T-helper 1 cell treated with Interleukin-12 subunit alpha and Interleukin-12 subunit beta and Interleukin-4 antibody, amounts not matched to agents 30 μg/mL and 1 μg/mL, for 36 hours (primary cell): ENCODE data around the gene CSTPP1.

Source experiments
- H3K27ac Mint-ChIP-seq: one replicate; pipeline ENCODE4 v1.8.0; 2021; ENCODE audit warnings: mild to moderate bottlenecking, mixed read lengths
- H3K27me3 Mint-ChIP-seq: one replicate; pipeline ENCODE4 v1.8.0; 2021; ENCODE audit warnings: low read depth, mixed read lengths
- H3K36me3 Mint-ChIP-seq: one replicate; pipeline ENCODE4 v1.8.0; 2021; ENCODE audit warnings: low read depth, mixed read lengths
- H3K4me1 Mint-ChIP-seq: one replicate; pipeline ENCODE4 v1.8.0; 2021; ENCODE audit warnings: low read depth, mixed read lengths
- H3K4me3 Mint-ChIP-seq: one replicate; pipeline ENCODE4 v1.8.0; 2021; ENCODE audit warnings: mild to moderate bottlenecking, moderate library complexity, mixed read lengths
- H3K9me3 Mint-ChIP-seq: one replicate; pipeline ENCODE4 v1.8.0; 2021; ENCODE audit warnings: mixed read lengths

CSTPP1 gene

GRCh38 chr11:47155879-47156278 lies 219.3 kb downstream of the CSTPP1 start:
- Mint-ChIP-seq H3K9me3 (no peaks in the 10 kb centered on the region), H3K27ac (no peak overlapping the region), H3K27me3 (no peaks in the 10 kb centered on the region), H3K36me3 (peaks cover 7% of the 10 kb centered on the region), H3K4me1 (peaks cover 21% of the 10 kb centered on the region), H3K4me3 (no peak overlapping the region)

- no peak overlapping the region for H3K27ac Mint-ChIP-seq
- H3K9me3 Mint-ChIP-seq, result no peaks in the 10 kb centered on the region
- H3K36me3 Mint-ChIP-seq, result peaks cover 7% of the 10 kb centered on the region
- H3K27me3 Mint-ChIP-seq, result no peaks in the 10 kb centered on the region
- H3K4me1 Mint-ChIP-seq, result peaks cover 21% of the 10 kb centered on the region
- no peak overlapping the region for H3K4me3 Mint-ChIP-seq
Measured at GRCh38 chr11:47156333-47156732, 219.8 kb downstream of the CSTPP1 start.

GRCh38 chr11:47156951-47157350 lies 220.4 kb downstream of the CSTPP1 start:
- H3K4me1 Mint-ChIP-seq, result peaks cover 21% of the 10 kb centered on the region

GRCh38 chr11:47157805-47158204 lies 221.2 kb downstream of the CSTPP1 start:
- no peak overlapping the region for H3K4me3 Mint-ChIP-seq

More at GRCh38 chr11:47156951-47157350, 220.4 kb downstream of the CSTPP1 start:
- Mint-ChIP-seq H3K4me3 (no peak overlapping the region), H3K27ac (no peak overlapping the region), H3K36me3 (peaks cover 7% of the 10 kb centered on the region), H3K9me3 (no peaks in the 10 kb centered on the region), H3K27me3 (no peaks in the 10 kb centered on the region)

GRCh38 chr11:47158242-47158641 lies 221.7 kb downstream of the CSTPP1 start:
- H3K36me3 Mint-ChIP-seq, result peaks cover 4% of the 10 kb centered on the region
- no peak overlapping the region for H3K27ac Mint-ChIP-seq
- peaks cover 17% of the 10 kb centered on the region for H3K4me1 Mint-ChIP-seq
- no peaks in the 10 kb centered on the region for H3K27me3 Mint-ChIP-seq
- no peaks in the 10 kb centered on the region for H3K9me3 Mint-ChIP-seq
- no peak overlapping the region for H3K4me3 Mint-ChIP-seq

More at GRCh38 chr11:47157805-47158204, 221.2 kb downstream of the CSTPP1 start:
- peaks cover 7% of the 10 kb centered on the region for H3K36me3 Mint-ChIP-seq
- no peaks in the 10 kb centered on the region for H3K9me3 Mint-ChIP-seq
- H3K4me1 Mint-ChIP-seq, result peaks cover 21% of the 10 kb centered on the region
- H3K27me3 Mint-ChIP-seq, result no peaks in the 10 kb centered on the region
- no peak overlapping the region for H3K27ac Mint-ChIP-seq

GRCh38 chr11:47160753-47161133 lies 224.2 kb downstream of the CSTPP1 start:
- peaks cover 2% of the 10 kb centered on the region for H3K4me1 Mint-ChIP-seq
- no peaks in the 10 kb centered on the region for H3K9me3 Mint-ChIP-seq
- no peak overlapping the region for H3K4me3 Mint-ChIP-seq
- no peaks in the 10 kb centered on the region for H3K27me3 Mint-ChIP-seq
- H3K27ac Mint-ChIP-seq, result no peak overlapping the region
- peaks cover 10% of the 10 kb centered on the region for H3K36me3 Mint-ChIP-seq

- Mint-ChIP-seq H3K4me3 (no peak overlapping the region), H3K36me3 (peaks cover 14% of the 10 kb centered on the region), H3K27ac (no peak overlapping the region), H3K27me3 (no peaks in the 10 kb centered on the region), H3K4me1 (no peaks in the 10 kb centered on the region), H3K9me3 (no peaks in the 10 kb centered on the region)
Measured at GRCh38 chr11:47161134-47161854, 224.7 kb downstream of the CSTPP1 start.

- Mint-ChIP-seq H3K4me1 (no peaks in the 10 kb centered on the region), H3K9me3 (no peaks in the 10 kb centered on the region), H3K27ac (peak overlapping the region; percentile 20), H3K36me3 (peaks cover 15% of the 10 kb centered on the region), H3K4me3 (no peak overlapping the region), H3K27me3 (no peaks in the 10 kb centered on the region)
Measured at GRCh38 chr11:47161890-47162289, 225.3 kb downstream of the CSTPP1 start.

- Mint-ChIP-seq H3K27me3 (no peaks in the 10 kb centered on the region), H3K27ac (no peak overlapping the region), H3K4me1 (no peaks in the 10 kb centered on the region), H3K36me3 (peaks cover 15% of the 10 kb centered on the region), H3K9me3 (no peaks in the 10 kb centered on the region), H3K4me3 (no peak overlapping the region)
Measured at GRCh38 chr11:47162426-47162825, 225.9 kb downstream of the CSTPP1 start.

- Mint-ChIP-seq H3K27ac (no peak overlapping the region), H3K4me1 (no peaks in the 10 kb centered on the region), H3K9me3 (no peaks in the 10 kb centered on the region), H3K36me3 (peaks cover 19% of the 10 kb centered on the region), H3K27me3 (no peaks in the 10 kb centered on the region), H3K4me3 (no peak overlapping the region)
Measured at GRCh38 chr11:47163193-47163592, 226.6 kb downstream of the CSTPP1 start.

GRCh38 chr11:47163898-47164297 lies 227.3 kb downstream of the CSTPP1 start:
- Mint-ChIP-seq H3K36me3 (peaks cover 20% of the 10 kb centered on the region), H3K4me3 (no peak overlapping the region), H3K27me3 (no peaks in the 10 kb centered on the region), H3K27ac (no peak overlapping the region), H3K4me1 (no peaks in the 10 kb centered on the region), H3K9me3 (no peaks in the 10 kb centered on the region)

GRCh38 chr11:47164321-47164720 lies 227.8 kb downstream of the CSTPP1 start:
- H3K4me3 Mint-ChIP-seq, result no peak overlapping the region
- no peak overlapping the region for H3K27ac Mint-ChIP-seq
- H3K36me3 Mint-ChIP-seq, result peaks cover 20% of the 10 kb centered on the region
- no peaks in the 10 kb centered on the region for H3K9me3 Mint-ChIP-seq
- no peaks in the 10 kb centered on the region for H3K27me3 Mint-ChIP-seq
- no peaks in the 10 kb centered on the region for H3K4me1 Mint-ChIP-seq

GRCh38 chr11:47165253-47165840 lies 228.8 kb downstream of the CSTPP1 start:
- H3K36me3 Mint-ChIP-seq, result peaks cover 20% of the 10 kb centered on the region
- no peak overlapping the region for H3K4me3 Mint-ChIP-seq
- no peaks in the 10 kb centered on the region for H3K4me1 Mint-ChIP-seq
- no peak overlapping the region for H3K27ac Mint-ChIP-seq
- no peaks in the 10 kb centered on the region for H3K27me3 Mint-ChIP-seq
- no peaks in the 10 kb centered on the region for H3K9me3 Mint-ChIP-seq

GRCh38 chr11:47166368-47166767 lies 229.8 kb downstream of the CSTPP1 start:
- Mint-ChIP-seq H3K27ac (no peak overlapping the region), H3K9me3 (no peaks in the 10 kb centered on the region), H3K36me3 (peaks cover 24% of the 10 kb centered on the region), H3K4me3 (no peak overlapping the region), H3K27me3 (no peaks in the 10 kb centered on the region), H3K4me1 (peaks cover 3% of the 10 kb centered on the region)

GRCh38 chr11:47171061-47171838 lies 234.7 kb downstream of the CSTPP1 start:
- H3K9me3 Mint-ChIP-seq, result no peaks in the 10 kb centered on the region
- peaks cover 23% of the 10 kb centered on the region for H3K4me1 Mint-ChIP-seq
- H3K27ac Mint-ChIP-seq, result peak overlapping the region; percentile 41
- no peak overlapping the region for H3K4me3 Mint-ChIP-seq
- peaks cover 26% of the 10 kb centered on the region for H3K36me3 Mint-ChIP-seq
- H3K27me3 Mint-ChIP-seq, result no peaks in the 10 kb centered on the region
